COLO668 (cell line): ENCODE data around the gene RNPEPL1.

Experiments used
- DNase-seq: peaks from one replicate; lab custom pipeline; 2025; ENCODE audit not compliant: unreplicated experiment; lab: John Stamatoyannopoulos, UW

Gene RNPEPL1

DNA sequence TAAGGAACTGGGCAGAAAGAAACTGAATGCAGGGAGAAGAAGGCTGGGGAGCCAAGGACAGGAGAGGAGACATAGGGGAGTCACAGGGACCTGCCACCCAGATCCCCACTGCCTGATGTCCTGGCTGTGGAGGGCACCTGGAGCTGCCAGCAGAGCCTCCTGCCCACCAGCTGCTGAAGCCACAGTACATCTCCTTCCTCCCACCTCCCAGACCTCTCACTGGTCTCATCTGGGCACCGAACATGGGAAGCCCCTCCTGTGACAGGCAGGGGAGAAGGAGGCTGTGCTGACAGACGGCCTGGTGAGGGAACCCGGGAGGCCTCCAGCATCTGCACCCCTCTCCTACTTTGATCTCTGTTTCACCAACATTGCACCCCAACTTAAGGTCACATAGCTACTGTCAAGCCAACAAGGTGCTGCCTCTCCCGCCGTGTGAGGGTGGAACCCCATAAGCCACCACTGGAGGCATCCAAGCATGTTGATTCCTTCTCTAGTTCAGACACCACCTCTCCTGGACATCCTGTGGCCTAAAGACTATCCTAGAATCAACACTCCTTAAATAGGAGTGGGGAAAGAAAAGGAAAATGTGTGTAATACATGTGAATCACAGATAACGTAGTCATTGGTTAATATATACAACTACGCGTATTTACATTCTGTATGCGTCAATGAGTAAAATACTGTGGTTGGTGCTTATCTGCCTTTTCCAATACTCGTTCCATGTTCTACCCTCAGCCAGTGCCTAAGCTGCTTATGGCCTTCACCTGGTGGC lies 3.5 kb upstream of the RNPEPL1 start:
- DNase-seq = peak; percentile 21

DNA sequence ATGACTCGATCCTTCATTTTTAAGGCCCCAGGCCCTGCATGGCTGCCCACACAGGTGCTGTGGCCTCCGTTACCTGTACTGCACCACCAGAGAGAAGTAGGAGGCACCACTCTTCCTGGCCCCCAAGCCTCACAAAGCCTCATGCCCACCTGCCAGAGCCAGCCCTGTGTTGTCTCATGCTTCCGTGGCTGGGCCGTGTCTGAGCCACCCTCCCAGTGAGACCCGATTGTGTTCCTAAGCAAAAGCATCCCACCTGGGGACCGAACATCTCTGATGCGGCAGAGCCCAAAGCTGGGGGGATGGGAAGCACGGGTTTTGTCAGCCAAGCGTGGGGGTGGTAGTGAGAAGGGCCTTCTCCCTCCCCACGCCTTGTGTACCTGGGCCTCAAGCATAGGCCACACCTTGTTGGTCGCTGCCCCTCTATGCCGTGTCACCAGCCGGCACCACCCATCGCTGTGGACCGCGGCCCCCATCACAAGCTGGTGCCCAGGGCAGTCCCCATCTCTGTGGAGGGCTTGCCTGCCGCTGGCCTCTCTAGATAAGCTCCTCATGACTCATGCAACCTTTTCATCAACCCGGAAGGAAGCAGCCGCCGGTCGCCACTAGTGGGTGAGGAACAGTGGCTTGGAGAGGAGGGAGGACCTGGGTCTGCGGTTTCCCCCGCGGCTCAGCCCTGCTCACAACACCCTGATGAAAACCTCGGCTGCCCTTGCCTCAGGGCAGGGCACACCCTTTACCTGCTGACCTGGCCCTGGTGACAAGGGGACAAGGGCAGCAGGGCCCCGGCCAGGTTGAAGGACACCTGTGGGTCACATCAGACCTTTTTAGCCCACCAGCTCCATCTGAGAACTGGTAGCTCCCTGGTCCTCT lies 2.7 kb upstream of the RNPEPL1 start:
- DNase-seq = peak; percentile 86

DNA sequence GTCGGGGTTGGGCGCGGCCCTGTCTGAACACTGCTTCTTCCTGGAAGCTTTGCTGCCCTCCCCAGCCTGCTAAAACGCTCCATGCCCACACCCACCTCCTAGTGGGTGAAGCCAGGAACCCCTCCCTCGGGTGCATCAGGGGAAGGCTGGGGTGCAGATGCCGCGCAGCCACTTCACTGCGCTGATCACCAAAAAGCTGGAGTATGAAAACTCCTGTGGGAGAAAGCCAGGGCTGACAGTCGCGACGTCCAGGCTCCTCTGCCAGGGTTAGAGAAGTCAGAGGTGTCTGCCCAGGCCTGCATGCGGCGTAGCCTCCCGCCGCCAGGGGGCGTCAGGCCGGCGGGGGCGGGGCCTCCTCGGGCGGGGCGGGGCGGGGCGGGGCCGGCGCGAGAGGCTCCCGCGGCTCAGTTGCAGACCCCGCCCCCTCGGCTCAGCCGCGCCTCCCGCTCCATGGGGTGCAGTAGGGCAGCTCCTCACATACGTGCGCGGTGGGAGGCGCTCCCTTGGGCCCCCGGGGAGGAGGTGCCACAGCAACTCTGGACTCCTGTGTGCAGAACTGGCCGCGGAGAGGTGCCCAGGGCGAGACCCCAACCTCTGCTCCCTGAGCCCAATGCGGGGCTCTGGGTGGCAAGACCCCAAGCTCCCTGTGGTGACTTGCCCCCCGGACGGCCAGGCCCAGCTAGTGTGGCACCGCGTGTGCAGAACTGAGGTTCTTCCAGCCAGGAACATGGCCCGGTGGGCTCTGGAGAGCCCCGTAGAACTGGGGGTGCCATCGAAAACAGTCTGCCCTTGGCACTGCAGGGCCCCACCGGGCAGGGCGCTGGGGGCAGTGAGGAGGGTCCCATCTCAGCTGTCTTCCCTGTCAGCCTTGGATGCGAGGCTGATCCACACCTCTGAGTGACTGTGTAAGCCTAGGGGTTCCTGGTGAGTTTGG lies 1.8 kb upstream of the RNPEPL1 start:
- peak; percentile 93 for DNase-seq

DNA sequence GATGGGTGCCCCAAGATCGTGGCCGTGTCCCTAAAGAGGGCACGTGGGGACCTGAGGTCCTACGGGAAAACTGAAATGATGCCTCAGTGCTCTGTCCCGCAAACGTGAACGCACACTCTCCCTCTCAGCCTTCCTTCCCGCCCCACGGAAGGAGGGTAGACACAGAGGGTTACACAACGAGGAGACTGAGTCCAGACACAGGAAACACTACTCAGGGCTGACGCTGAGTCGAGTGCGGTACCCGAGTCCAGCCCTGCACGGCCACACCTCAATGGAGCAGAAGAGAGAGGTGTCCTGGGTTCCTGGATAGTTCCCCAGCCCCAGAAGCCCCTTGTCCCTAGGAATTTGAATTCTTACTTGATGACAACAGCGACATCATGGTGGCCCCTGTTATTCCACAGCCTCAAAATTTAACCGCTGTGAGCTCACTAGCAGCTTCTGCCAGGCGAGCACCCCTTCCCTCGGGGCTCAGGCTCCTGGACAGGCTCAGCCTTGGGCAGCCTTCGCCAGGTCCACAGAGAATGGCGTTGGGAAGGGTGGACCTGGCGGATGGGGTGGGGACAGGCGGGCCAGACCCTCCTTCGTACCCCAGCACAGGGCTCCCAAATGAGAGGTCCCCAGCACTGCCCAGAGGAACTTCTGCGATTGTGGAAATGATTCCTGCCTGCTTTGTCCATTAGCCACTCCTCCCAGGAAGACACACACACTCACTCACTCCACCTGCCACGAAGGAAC lies 980 bp upstream of the RNPEPL1 start:
- DNase-seq = peak; percentile 39

DNA sequence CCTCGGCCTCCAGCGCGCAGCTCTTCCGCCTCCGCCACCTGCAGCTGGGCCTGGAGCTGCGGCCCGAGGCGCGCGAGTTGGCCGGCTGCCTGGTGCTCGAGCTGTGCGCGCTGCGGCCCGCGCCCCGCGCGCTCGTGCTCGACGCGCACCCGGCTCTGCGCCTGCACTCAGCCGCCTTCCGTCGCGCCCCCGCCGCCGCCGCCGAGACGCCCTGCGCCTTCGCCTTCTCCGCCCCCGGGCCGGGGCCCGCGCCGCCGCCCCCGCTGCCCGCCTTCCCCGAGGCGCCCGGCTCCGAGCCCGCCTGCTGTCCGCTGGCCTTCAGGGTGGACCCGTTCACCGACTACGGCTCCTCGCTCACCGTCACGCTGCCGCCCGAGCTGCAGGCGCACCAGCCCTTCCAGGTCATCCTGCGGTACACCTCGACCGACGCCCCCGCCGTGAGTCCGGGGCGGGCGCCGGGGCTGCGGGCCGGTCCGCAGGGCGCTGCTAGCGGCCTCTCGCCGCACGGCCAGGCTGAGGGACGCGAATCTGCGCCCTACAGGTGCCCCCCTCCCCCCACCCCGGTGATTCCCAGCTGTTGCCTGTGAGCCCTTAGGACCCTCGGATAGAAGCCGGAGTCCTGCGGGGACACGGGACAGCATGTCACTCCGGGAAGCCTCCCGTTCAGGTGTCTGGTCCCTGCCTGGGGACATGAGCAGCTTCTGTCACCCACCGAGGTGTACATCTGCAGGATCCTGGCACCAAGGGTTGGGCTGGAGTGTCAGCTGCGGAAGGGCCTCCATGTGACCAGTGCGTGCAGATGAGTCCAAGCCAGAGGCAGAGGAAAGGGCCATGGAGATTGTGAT lies 616 bp downstream of the RNPEPL1 start:
- peak; percentile 85 for DNase-seq

DNA sequence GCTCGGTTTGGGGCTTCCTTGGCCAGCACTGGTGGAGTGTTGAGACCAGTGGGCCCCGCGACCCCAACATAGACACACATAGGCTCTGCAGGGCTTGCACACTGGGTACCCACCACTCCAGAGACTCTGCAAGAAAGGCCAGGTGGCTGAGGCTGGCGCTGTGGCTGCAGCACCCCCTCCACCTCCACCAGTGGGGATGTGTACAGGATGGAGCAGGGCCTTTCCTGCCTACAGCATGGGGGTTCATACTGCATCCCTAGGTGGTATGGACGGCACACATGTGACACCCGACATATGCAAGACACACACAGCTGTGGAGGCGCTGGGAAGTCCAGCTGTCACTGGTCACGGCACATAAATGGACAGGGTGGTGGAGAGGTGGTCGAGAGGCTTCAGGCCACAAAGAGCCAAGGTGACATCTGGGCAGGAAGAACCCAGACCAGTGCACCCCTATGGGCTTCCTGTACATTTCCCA lies 1.3 kb downstream of the RNPEPL1 start:
- DNase-seq = no peak

DNA sequence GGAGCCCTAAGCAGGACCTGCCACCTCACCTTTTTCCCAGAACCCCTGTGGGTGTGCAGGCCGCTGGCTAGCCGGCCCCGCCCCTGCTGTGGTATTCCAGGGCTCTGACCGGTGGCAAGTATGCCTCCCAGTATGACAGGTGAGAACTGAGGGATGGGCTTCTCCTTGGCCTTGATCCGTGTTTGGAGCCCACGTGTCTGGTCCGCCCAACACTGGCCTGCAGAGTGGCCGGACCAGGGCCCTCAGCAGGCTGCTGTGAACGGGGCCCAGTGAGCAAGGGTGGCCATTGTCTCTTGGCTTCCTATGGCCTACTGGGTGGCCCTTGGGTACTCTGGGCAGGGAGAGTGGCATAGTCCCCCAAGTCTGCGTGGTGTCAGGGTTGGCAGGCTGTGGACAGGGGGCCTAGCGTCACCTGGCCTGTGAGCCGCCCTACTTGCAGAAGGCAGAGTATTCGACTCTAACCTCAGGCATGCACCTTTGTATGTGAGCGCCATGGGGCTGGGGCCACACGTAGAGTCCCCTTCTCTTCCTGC lies 1.8 kb downstream of the RNPEPL1 start:
- DNase-seq = no peak

DNA sequence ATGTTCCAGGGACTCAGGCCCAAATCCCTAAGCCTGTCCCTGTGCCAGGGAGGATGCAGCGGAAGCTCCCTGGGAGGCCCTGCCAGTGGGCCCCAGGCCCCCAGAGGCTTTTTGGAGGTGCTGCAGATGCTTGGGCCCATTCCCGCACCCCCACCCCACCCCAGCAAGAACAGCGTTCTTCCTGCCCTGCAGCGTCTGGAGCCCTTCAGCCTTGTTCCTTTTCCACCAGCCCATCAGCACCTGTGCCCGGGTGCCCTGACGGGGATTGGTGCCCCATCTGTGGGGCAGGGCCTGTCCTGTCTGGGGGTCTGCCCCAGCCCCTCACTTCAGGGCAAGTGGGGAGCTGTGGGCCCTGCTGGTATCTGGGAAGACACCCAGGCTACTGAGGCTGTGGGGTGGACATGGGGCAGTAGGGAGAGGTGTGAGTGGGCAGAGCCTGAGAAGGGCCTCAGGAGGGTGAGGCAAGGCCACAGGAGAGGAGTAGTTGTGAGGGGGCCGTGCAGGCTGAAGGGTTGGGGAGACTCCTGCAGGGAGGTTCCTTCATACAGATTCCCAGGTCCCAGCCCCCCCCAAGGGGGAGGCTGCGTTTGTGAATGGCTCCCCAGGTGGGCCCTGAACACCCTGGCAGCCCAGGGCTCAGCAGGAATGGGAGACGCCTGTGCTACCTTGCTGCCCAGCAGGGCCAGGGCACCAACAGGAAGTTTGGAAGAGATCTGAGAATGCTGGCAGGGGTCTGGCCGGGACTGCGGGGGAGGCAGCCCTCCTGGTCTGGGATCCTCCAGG lies 2.4 kb downstream of the RNPEPL1 start:
- DNase-seq = no peak

DNA sequence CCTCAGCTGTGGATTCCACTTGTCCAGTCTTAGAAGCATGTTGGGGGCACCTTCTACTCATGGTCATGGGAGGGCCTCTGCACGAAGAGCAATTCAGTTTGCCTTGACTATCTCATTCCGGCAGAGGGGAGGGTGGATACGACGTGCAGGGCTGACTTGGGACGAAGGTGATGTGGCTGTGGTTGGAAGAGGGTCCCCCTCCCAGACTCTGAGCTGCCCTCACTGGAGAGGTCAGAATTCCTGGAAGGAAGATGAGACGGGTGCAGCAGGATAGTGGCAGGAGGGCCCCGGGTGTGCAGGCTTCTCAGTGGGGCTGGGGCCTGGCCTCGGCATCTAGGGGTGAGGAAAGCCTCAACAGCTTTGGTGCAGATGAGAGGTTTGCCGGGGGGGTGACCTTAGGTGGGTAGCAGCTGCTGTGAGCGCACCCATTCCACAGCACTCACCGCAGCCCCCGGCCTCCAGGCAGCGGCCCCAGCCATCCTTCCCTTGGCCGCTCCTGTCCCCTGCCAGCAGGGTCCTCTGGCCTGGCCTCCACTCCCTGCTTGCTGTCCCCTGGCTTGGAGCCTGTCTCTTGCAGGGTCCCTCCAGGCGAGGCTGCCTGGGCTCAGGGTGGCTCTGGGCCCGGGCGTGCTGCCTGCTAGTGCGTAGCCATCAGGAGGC lies 3.2 kb downstream of the RNPEPL1 start:
- DNase-seq = no peak

DNA sequence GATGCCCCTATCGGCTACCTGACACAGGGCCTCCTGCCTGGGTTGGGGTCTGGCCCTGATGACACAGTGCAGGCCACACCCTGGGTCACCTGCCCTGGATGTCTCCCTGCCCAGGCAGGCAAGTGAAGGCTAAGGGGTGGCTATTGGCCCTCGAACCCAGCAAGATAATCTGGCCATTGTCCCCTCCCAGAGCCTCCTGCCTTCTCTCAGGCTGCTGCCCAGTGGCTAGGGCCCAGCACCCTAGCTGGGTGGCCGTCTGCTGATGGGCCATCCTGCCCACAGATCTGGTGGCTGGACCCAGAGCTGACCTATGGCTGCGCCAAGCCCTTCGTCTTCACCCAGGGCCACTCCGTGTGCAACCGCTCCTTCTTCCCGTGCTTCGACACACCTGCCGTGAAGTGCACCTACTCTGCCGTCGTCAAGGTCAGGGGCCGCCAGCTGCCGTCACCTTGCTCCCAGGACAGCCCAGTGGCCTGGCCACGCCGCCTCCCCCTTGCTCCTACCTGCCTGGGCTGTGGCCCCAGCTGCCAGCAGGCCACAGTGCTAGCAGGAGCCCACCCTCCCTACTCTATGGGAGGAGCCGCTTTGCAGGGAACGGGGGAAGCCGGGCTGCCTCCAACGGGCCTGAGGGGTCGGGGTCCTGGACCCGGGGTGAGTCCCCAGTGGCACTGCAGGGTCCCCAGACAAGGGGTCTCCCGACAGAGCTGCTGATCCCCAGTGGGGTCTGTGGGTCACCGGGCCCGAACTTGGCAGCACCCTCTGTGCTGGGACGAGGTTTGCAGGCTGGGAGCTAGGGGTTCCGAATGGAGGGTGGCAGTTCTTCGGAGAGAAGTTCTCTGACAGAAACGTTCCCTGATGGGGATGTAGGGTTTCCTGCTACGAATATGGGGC lies 4.1 kb downstream of the RNPEPL1 start:
- DNase-seq = no peak

DNA sequence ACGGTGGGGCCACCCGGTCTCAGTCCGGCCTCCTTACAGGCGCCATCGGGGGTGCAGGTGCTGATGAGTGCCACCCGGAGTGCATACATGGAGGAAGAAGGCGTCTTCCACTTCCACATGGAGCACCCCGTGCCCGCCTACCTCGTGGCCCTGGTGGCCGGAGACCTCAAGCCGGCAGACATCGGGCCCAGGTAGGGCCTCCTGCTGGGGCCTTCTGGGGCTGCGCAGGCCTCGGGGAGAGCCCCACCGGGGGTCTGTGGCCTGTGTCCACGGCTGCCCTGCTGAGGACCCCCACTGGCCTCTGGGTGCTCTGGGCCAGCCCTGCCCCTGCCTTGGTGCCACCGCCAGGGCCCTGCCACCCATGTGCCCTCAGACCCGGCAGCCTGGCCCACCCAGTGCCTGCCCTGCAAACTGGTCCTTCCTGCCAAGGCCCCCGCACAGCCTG lies 4.8 kb downstream of the RNPEPL1 start:
- no peak for DNase-seq

DNA sequence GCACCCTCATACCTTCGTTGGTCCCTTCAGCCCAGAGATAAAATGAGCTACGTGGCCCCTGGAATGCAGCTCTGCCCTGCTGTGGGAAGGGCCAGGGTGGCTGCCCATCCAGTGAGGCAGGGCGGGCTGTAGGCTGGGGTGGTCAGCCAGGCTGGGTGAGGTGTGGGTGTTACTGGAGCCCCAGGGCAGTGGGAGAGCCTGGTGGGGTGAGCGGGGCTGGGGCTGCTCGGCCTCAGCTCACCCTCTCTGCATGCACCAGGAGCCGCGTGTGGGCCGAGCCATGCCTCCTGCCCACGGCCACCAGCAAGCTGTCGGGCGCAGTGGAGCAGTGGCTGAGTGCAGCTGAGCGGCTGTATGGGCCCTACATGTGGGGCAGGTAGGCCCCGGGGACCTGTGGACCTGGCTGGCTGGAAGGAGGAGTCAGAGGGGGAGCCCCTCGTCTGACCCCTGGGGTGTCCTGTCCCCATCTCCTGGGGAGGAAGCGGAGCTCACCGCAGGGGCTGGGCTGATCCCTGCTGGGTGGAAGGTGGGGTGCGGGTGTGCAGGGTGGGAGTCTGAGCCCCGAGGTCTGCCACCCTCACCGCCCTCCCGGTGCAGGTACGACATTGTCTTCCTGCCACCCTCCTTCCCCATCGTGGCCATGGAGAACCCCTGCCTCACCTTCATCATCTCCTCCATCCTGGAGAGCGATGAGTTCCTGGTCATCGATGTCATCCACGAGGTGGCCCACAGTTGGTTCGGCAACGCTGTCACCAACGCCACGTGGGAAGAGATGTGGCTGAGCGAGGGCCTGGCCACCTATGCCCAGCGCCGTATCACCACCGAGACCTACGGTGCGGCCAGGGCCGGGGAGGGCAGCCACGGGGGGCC lies 5.5 kb downstream of the RNPEPL1 start:
- DNase-seq = no peak

DNA sequence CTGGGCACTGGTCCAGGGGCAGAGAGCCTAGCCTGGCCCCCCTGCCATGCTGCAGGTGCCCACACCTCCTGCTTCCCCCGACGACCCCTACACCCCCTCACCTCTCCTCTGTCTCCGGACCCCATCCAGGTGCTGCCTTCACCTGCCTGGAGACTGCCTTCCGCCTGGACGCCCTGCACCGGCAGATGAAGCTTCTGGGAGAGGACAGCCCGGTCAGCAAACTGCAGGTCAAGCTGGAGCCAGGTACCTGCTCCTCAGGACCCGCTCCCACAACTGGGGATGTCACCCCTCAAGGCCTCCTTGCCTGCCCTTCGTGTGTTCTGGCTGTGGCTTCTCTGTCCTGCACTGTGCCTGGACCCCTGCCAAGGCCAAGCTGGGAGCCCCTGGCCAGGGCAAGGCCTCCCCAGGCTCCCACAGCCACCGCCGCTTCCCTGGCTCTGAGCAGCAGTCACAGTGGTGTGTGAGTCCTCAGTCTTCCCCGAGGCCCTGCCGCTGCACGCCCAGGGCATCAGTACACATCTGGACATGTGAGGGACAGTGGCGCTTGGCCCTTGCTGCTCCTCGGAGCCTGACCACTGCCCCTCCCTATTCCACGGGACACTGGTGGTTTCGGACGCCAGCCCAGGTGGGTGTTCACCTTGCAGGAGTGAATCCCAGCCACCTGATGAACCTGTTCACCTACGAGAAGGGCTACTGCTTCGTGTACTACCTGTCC lies 6.3 kb downstream of the RNPEPL1 start:
- DNase-seq = no peak

DNA sequence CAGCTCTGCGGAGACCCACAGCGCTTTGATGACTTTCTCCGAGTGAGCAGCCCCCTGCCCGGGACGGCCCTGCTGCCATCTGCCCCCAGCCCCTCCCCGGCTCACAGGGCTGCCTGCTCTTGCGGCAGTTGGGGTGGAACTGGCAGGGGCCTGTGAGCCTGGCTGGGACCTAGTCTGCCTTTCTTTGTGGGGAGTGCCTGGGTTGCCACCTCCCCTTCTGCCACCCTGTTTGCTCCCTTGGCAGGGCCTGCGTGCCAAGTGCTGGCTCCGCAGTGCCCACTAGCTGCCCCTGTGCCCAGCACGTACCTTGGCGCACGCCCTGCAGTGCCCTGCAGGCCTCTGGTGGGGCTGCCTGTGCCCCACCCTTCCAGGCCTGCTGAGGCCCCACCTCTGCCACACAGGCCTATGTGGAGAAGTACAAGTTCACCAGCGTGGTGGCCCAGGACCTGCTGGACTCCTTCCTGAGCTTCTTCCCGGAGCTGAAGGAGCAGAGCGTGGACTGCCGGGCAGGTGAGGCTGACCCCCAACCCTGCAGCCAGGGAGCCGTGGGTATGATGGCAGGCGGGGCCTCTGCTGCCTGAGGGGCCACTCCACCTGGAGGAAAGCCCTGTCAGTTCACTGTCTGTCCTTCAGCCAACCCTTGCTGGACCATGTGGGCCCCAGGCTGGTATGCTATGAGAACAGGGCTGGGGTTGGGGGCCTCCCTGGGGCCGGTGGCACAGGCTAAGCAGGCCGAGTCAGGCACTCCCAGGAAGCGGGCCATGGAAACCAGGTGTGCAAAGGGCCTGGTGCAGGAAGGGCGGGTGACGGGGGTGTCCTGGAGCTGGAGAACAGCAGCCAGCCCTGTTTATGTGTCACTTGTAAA lies 7.0 kb downstream of the RNPEPL1 start:
- no peak for DNase-seq
